Left renal pelvis (tissue), 4 donors: ENCODE data around the gene SH2D2A. TPM values are rescaled to one million over a fixed set of nuclear protein-coding genes. Genes with fewer than 3 reads are reported as not detected.

Experiments
- DNase-seq, 4 donors: peaks; one replicate each; pipeline ENCODE4 v3.0.0-alpha.2; 2013; ENCODE audit warnings: low read depth in 4 of 4, low spot score in 3 of 4
- polyA plus RNA-seq, 4 donors: library from polyadenylated mRNA; unstranded; fragments of 120-200 nt; gene quantifications; one replicate each; pipeline ENCODE4 v1.2.1, GENCODE V29; 2013; ENCODE audit not compliant: insufficient read length in 4 of 4

The SH2D2A gene
- polyA plus RNA-seq, 4 donors, result 0.60 to 2.3 (median 0.95) TPM

DNA sequence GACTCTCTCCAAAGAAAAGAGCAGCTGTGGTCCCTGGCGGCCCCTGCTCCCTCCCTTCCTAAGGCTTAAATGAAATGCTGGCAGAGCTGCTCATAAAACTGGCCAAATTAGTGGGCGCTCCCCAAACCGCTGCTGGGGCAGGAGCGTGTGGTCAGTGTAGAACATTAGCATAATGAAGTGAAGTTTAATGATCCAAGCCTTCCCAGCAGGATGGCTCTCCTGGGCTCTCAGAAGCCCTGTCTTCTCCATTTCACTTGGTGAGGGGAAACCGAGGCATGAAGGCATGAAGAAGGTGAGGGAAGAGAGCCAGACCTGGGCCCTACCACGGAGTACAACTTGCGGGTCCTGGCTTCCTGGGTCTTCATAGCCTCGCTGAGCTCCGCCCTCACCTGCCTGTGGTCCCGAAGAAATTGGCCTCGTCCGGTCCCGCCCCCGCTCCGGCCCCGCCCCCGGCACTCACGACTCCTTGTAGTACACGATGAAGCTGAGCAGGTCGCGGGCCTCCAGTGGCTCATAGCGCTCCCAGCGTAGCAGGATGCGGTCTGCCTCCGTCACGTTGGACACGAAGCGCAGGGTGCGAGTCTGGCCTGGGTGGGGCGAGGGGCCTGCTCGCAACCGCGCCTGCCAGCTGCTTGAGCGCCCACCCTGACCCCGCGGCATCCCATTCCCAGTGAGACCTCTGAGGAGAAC lies 32.0 kb upstream of the SH2D2A start:
- no peak for DNase-seq

DNA sequence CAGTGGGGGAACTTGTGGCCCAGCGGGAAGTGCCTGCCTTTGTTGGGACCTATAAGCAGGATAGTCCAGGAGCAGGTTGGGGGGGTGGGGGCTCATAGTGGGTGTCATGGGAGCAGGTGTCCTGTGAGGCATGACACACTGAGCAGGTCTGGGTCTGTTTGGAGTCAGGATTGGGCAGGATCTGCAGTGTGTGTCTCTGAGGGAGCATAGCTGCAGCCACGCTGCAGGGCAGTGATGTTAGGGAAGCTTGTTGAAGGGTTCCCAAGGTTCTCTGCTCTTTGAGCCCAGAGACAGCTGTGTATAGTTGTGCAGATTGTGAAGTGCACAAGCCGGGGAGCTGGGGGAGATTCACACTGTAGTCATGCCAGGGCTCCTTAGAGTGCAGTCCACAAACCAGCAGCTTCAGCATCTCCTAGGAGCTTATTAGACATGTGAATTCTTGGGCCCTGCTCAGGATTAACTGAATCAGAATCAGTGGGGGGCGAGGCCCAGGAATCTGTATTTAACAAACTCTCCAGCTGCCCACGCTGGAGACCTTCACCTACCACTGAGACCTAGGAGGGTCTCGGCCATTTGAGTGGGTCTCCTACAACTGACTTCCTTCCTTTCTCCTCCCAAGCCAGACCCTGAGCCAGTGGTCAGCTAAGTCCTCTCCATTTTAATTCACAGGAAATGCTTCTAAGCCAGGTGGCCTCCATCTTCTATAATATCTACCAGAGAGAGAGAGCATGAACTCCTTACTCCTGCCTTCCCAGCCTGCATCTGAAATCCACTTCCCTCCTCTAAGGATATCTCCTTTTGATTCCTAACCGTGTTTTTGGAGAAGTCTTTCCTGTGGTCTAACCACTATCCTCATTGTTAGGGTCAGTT lies 31.2 kb upstream of the SH2D2A start:
- DNase-seq, result no peak

DNA sequence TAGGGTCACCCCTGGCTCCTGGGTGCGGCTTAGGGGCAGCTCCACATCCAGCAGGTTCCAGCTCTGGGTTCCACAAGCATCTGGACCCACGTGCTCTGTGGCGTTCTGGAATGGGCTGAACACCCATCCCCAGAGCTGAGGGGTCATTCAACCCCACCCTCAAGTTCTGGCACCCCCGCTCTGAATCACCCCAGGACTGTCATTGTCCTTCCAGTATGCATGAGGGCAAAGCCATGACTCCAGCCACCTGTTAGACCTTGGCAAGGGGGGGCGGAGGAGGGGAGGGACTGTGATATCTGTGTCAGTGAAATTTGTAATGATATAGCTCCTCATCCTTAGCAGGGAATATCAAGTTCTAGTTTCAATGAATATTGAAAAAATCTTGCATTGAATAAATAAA lies 30.0 kb upstream of the SH2D2A start:
- DNase-seq, result no peak

DNA sequence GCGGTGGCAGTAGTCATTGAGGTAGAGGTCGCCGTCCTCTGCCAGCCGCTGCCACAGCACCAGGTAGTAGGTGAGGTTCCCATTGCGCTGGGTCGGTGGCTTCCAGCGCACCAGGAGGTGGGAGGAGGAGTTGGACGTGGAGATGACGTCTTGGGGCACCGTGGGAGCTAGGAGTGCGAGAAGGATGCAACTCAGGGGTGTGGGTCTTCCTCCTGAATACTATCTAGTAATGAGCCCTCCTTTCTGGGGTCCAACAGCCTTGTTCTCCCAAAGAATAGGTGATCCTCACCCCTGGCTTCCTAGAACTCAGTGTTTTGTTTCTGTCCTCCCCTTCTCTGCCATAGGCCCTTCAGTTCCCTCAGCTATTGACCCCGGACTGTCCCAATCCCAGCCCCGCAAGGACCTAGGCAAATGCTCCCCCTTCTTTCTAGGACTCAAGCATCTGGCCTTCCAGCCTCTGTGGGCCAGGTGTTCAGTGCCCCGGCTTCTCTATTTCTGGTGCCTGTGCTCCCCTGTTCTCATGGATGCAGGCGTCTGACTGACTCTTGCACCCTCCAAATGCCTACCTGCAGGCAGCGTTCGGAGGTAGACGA lies 29.4 kb upstream of the SH2D2A start:
- no peak for DNase-seq

DNA sequence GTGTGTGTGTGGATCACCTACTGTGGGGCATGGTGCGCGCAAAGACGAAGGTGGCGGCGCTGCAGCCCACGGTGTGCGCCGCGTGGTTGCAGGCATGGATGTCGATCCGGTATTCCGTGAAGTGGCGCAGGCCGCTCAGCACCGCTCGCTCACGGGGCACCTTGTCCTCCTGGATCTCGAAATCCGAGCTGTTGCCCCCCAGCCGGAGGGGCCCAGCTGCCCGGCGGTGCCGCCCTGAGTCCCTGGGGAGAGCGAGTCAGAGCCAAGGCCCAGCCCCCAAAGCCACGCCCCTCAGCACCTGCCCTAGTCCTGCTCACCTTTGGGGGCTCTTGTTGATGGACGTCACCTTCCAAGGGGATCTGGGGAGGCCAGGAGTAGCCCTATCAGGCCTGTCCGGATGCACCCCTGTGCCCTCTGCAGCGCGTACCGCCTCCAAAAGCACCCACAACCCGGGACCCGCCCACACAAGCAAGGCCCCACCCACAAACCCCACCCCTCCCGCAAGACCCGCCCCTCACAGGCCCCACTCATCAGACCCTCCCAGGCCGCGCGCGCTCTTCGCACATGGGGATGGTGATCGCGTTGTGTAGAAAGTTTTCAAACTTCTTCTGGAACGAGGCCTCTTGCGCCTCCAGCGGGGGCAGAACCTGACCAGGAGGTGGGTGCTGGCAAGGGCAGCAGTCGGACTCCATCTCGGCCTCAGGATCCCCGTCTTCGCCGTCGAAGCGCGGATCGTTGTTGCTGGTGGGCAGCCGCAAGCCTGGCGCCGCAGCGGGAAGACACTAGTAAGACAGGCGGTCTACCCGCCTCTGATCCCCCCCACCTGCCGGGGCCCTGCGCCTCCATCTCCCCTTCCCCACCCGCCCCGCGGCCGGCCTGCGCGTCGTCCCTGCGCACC lies 28.7 kb upstream of the SH2D2A start:
- DNase-seq, result no peak

DNA sequence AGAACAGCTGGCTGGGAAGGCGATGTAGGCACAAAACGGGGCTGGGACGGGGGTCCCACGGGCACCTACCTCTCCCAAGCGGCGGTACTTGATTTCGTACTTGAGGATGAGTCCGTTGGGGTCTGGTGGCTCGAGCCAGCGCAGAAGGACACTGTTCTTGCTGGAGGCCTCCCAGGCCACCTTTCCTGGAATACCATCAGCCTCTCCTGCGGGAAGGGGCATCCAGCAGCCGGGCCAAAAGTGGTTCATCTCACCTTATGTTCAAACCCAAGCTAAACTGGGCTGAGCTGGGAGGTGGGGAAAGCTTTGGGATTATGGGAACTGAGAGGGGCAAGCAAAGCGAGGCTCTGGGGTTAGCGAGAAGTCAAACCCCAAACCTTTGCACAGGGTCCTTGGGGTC lies 28.0 kb upstream of the SH2D2A start:
- no peak for DNase-seq

DNA sequence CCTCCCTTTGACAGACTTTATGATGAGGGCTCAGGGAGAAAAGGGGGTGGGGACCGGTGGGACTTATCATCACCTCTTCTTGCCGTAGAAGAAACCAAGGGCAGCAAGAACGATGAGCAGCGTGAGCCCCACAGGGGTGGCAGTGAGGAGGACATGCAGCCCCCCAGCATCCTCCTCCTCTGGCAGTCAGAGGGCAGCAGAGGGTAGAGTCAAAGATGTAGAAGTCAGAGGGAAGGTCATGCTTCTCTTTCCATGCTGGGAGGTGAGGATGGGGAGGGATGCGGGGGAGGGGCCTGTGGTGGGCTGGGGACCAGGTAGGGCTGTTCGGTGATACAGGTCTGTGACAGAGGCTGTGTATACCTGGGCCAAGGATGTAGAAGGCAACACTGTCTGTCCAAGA lies 27.5 kb upstream of the SH2D2A start:
- no peak for DNase-seq

DNA sequence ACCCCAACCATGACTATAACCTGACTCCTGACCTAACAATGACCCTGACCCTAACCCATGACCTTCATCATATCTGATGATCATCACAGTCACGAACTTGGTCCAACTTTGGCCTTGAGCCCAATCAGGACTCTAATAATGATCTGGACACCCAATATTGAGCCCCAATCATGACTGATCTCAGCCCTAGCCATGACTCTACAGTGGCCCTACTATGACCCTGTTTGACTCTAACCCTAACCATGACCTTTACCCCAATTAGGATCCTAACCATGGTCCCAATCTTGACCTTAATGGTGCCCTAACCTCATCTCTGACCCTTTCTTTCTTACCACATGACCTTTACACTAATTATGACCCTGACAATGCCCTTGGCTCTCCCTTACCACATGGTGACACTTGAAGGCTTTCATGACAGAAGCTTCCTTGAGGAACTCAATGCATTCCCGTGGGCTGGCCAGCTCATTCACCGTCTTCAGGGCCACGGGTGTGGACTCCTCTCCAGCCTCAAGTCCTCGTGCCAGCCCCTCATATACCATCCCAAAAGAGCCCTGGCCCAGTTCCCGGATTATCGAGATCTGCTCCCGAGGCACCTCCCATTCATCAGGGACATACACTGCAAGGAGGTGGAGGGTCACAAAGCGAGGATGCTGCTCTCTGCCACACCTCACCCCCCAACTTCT lies 26.1 kb upstream of the SH2D2A start:
- DNase-seq, result no peak

DNA sequence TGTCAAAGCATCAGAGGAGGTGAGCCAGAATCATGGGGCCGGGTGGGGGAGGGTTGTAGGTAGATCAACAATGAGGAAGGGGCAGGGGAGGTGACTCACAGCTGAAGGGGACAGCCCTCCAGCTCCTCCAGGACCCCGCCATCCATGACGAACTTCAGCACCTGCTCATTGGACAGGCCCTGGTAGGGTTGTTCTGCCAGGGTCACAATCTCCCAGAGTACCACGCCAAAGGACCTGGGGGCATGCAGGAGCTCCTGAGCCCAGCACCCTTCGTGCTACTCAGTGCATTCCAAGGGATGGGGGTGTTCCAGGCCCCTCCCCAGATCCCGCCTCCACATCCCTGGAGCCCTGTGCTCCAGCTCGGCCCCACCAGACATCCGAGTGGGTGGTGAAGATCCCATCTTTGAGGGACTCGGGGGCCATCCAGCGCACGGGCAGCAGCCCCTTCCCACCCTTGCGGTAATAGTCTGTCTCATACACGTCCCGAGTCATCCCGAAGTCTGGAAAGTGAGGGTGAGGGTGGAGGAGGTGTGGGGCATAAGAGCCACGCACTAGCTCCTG lies 24.7 kb upstream of the SH2D2A start:
- no peak for DNase-seq

DNA sequence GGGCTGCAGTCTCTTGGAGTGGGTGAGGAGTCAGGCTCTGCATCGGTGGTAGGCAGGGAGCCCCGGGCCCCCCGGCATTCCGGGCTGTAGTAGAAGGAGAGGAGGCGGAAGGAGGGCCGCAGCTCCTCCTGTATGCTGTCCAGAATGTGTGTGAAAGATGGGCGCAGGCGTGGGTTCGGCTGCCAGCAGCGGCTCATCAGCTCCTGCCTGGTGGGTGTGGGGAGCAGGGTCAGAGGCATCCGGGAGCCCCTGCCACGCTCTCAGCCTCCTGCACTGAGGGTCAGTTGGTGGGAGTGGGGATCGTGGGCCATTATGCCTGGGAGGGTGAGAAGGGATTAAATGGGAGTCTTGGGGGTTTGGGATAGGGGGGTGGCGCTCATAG lies 24.2 kb upstream of the SH2D2A start:
- DNase-seq, result no peak

DNA sequence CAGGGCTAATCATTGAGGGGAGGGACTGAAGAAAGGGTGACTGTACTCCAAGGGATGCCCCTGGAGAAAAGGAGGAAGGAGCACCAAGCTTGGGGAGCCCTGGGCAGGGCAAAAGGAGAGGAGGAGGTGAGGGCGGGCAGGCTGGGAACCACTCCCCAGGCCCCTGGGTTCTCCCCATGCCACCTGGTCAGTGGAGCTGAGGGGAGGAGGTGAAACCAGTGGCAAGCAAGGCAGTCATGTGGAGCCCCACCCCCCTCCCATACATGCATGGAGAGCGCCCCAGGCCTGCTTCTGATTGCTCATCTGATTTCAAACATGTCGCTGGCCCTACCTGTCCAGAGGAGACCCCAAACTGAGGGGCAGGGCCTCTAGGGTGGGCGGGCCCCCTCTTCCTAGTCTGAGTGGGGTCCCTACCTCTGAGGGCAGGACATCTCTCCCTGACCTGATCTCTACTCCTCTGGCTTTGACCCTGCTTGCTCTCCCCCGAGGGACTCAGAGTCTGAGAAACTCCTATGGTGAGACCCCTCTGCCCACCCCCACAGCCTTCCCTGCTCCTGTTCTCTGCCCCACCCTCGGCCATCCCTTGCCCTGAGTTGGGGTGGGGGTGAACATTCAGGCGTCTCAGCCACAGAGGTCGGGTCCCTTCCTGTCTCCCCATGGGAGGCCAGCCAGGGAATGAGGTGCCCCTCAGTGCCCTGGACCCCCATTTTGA lies 23.7 kb upstream of the SH2D2A start:
- no peak for DNase-seq

DNA sequence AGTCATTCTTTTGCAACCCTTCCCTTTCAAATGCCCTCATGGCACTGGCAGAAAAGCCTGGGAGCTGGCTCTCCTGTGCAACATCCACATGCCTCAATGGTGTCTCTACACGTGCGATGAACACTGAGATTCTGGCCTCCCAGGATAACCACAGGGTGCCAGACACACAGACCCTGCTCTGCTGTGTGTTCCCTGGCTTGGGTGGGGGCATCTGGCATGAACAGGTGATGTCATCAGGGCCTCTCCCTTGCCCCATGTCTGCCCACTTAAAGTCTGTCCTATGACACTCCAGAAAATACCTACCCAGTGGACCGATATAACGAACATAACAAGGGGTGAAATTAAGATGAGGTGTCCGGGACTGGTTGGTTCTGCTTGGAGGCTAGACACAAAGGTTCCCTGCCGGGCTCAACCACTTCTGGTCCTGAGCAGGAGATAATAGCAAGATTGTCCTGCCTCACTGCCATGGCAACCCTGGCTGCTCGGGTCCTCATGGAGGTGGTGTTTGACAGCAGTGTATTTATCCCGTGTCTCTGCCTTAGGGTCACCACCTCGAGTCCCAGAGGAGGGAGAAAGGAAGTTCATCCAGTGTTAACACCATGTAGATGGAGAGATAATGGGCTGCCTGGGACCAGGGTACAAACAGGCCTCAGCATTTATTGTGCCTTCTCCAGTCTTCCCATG lies 22.9 kb upstream of the SH2D2A start:
- no peak for DNase-seq

DNA sequence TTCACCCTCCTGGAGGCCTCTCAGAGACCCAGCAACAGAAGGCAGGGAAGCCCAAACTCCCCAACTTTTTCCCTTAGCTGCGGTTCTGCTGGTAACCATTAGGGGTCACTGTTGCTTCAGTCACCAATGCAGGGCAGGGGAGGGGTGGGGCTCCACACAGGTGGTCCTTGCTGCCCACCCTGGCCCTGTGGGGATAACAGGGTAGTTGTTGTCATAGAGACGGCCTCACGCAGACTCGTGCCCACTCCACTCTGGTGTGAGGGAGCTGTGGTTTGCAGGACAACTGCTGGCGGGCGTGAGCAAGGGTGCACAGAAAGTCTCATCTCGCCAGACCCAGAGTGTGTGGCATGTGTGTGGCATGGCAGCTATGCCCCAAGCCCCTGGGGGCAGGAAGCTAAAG lies 22.3 kb upstream of the SH2D2A start:
- DNase-seq, result no peak

DNA sequence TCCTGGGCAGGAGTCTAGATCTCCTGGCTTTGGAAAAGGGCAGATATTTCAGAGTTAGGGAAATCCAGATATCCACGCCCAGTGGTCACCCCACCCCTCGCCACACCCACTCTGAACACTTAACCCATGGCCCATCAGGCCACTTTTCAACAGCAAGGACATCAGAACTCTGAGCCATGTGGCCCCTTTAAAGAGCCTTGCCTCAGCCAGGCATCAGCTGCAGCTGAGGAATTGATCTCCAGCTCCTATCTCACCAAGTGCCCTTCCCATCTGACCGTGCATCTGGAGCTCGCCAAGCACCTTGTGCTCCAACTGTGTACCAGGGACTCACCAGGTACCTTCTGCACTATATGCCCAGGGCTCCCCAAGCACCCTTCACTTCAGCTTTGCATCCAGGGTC lies 20.2 kb upstream of the SH2D2A start:
- DNase-seq, result no peak

DNA sequence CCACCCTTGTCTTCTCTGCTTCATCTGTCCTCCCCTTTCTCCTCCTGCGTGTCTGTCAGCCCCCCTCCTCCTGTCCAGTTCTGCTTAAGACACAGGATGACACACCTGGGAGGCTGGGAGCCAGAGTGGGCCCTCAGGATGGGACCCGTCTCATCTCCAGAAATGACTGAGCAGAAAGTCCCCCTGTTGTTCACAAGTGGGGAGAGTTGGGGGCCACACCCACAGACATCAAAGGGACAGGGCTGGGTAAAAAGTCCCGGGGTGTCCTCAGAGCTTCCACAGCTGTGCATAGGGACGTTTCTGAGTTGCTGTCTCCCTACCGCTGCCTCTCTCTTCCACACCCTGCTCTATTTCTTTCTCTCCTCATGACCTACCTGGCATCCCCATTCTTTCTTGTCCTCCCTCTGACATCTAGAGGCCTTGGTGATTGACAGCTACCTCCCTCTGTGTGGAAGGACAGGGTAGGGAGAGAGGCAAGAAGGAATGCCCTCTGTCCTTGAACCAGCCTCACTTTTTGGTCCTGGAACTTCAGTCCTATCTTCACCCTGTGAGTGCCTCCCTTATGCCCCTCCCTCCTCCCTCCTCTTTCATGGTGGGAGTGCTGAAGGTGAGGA lies 19.5 kb upstream of the SH2D2A start:
- DNase-seq, result no peak

DNA sequence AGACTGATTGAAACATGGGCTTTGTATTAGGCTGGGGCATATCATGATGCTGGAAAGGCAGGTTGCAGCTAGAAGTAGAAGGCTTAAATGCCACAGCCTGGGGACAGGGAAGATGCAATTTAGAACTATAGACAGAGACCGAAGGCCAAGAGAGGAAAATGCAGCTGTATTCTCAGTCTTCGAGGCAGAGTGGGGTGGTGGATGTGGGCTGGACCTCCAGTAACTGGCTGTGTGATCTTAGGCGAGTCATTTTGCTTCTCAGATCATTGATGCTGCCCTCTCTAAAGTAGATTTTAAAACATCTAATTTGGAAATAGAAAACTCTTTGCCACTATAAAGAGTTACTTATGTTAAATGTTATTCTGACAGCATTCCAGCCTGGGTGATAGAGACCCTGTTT lies 17.7 kb upstream of the SH2D2A start:
- DNase-seq, result no peak

DNA sequence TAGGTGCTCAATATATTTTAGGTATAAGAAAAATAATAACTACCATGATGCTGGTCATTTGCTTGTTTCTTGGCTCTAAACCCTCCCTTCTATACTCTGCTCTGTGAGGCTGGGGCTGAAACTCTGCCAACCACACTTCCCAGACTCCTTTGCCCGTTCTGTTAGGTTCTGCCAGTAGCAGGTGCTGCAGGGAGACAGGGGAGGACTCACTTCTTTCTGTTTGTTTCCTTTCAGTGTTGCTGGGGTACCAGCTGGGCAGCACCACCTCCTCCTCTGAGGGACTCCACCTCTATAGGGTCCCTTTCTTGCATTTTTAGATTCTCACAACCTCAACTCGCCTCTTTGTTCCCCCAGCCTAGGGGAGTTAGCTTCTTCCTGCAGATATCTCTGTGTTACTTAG lies 17.0 kb upstream of the SH2D2A start:
- no peak for DNase-seq

DNA sequence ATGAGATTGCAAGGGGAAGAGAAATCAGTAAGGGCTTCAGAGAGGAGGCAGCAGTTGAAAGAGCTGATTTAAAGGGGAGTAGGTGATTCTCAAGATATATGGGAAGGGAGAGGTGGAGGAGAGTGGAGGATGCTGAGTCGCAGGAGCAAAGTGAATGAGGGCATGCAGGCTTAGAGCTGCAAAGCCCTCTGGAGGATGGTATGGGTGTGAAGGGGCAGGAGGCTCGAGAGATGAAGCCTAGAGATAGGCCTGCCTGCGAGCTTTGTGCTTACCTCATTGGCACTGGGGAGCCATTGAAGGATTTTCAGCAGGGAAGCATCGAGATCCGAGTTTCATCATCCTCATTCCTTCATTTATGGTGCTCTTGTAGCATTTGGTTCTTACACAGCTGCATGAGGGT lies 15.8 kb upstream of the SH2D2A start:
- DNase-seq, result no peak
